AG10803 (cell line): Measurements from ENCODE around the gene CDC34.
A peak's percentile ranks its signal among the peaks of the same experiment; 100 is the strongest.

Source experiments
- DNase-seq: peaks from one replicate; pipeline ENCODE4 v3.0.0; 2010; ENCODE audit warnings: low read depth
- H3K4me3 ChIP-seq: 2 replicates; pipeline ENCODE4 v1.5.1; 2011; ENCODE audit warnings: mild to moderate bottlenecking, low read length, control low read depth
- CTCF ChIP-seq: conservative IDR thresholded peaks from 2 replicates; pipeline ENCODE4 v1.5.1; 2011; ENCODE audit warnings: mild to moderate bottlenecking, low read length, control low read depth, inconsistent platforms

Gene CDC34

DNA sequence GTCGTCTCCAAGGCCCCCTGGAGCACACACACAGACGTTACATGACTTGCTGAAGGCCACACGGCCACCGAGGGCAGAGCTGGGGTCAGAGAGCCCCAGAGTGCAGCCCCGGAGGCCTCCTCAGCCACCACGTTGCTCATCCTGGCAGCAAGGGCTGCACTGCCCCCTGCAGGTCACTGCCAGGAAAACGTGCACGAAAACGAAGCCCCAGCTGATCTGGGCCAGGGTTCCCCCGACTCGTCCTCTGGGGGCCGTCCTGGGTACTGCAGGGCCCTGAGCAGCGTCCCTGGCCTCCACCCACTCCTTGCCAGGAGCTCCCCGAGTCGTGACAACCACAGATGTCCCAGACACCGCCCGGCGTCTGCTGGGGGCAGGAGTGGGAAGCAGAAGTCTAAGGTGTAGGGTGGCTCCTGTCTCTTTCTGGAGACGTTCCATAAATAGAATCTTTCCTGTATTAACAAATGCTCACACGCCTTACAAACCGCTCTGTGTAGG, 20.9 kb upstream of the CDC34 start:
- TF ChIP-seq CTCF: peak; percentile 87
- H3K4me3 ChIP-seq: no peak overlapping the region
- peak; percentile 74 for DNase-seq

- H3K4me3 ChIP-seq: no peak overlapping the region
- no peak for DNase-seq
- no peak for TF ChIP-seq CTCF
Observed at GRCh38 chr19:511101-511851, 20.3 kb upstream of the CDC34 start.

DNA sequence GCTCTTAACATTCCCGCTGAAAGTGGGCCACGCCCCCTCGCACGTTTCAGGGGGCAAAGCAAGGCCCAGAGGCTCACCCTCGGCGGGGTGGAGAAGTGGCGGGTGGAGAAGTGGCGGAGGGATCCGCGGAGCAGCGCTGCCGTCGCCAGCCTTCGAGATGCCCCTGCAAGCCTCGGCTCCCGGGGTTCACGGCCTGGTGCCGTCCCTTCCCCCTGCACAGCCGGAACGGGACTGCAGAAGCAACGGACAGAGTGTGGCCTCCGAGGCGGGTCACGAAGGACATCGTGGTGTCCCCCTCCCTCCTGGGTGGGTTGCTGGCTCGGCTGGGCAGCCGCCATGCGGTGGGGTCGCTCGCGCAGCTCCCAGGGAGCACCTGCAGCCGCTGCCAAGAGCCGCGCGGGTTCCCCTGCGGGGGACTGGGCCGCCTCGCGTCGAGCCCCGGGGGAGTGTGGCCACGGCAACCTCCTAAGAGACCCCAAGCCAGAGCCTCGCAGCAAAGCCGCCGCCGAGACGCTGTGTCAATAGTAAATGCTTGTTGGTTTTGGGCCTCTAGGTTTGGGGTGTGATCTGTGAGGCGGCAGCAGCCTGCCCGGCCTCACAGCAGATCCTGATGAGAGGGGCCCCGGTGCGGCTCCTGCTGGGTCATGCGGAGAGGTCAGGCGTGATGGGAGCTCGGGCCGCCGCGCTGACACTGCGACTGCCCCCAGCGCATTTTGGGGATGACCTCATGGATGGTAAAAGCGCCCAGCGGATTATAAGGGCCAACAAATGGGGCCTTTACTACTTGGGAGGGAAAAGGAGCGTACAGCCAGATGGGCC, 18.8 kb upstream of the CDC34 start:
- TF ChIP-seq CTCF: no peak
- H3K4me3 ChIP-seq: no peak overlapping the region
- DNase-seq: no peak

DNA sequence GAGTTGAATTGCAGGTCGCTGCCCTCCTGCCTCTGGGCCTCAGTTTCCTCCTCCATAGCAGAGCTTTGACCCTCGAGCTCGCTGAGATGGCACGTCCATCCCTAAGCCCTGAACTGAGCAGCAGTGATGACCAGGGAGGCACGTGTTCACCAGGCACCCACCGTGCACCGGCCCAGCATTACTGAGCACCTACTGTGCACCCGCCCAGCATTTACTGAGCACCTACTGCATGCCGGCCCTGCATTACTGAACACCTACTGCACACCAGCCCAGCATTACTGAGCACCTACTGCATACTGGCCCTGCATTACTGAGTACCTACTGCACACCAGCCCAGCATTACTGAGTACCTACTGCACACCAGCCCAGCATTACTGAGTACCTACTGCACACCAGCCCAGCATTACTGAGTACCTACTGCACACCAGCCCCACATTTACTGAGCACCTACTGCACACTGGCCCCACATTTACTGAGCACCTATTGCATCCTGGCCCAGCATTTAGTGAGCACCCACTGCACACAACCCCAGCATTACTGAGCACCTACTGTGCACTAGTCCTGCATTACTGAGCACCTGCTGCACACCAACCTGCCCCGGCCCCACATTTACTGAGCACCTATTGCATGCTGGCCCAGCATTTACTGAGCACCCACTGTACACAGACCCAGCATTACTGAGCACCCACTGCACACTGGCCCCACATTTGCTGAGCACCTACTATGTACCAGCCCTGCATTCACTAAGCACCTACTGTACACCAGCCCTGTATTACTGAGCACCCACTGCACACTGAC, 18.0 kb upstream of the CDC34 start:
- DNase-seq: no peak
- H3K4me3 ChIP-seq: no peak overlapping the region
- no peak for TF ChIP-seq CTCF

DNA sequence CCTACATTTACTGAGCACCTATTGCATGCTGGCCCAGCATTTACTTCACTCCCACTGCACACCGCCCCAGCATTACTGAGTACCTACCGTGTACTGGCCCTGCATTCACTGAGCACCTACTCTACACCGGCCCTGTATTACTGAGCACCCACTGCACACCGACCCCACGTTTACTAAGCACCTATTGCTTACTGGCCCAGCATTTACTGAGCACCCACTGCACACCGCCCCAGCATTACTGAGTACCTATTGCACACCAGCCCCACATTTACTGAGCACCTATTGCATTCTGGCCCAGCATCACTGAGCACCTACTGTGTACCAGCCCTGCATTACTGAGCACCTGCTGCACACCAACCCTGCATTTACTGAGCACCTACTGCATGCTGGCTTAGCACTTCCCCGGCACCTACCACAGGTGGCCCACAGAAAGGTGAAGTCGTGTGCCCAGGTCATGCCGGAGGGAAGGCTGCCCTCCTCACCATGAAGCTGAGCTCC, 17.3 kb upstream of the CDC34 start:
- TF ChIP-seq CTCF: no peak
- no peak for DNase-seq
- no peak overlapping the region for H3K4me3 ChIP-seq

DNA sequence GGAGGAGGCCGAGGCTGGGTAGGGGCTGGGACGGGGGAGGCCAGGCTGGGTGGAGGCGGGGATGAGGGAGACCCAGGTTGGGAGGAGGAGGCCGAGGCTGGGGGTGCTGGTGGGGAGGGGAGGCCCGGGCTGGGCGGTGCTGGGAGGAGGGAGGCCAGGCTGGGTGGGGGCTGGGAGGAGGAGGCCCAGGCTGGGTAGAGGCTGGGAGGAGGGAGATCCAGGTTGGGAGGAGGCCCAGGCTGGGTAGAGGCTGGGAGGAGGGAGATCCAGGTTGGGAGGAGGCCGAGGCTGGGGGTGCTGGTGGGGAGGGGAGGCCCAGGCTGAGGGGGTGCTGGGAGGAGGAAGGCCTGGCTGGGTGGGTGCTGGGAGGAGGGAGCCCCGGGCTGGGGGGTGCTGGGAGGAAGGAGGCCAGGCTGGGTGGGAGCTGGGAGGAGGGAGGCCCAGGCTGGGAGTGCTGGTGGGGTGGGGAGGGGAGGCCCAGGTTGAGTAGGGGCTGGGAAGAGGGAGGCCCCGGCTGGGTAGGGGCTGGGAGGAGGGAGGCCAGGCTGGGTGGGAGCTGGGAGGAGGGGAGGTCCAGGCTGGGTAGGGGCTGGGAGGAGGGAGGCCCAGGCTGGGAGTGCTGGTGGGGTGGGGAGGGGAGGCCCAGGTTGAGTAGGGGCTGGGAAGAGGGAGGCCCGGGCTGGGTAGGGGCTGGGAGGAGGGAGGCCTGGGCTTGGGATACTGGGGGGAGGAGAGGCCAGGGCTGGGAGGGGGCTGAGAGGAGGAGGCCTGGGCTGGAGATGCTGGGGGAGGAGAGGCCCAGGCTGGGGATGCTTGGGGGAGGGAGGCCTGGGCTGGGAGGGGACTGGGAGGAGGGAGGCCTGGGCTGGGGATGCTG, 13.6 kb upstream of the CDC34 start:
- no peak for TF ChIP-seq CTCF
- no peak overlapping the region for H3K4me3 ChIP-seq
- DNase-seq: peak; percentile 35
